NT2/D1 (cell line): ENCODE data around the gene AHCYL2.

Experiments
- DNase-seq: peaks from one replicate; pipeline ENCODE4 v3.0.0-alpha.2; 2011; ENCODE audit warnings: low read depth, low spot score
- H3K27me3 ChIP-seq: 2 replicates; pipeline ENCODE4 v1.6.0; 2011; ENCODE audit warnings: mild to moderate bottlenecking; ENCODE audit not compliant: insufficient read length, insufficient read depth
- H3K36me3 ChIP-seq: 2 replicates; pipeline ENCODE4 v1.6.1; 2011; ENCODE audit warnings: mild to moderate bottlenecking, low read length, mixed read lengths; ENCODE audit not compliant: insufficient read depth, insufficient read length
- H3K4me1 ChIP-seq: 2 replicates; pipeline ENCODE4 v1.5.1; 2011; ENCODE audit not compliant: insufficient read depth, insufficient read length
- H3K4me3 ChIP-seq: 2 replicates; pipeline ENCODE4 v1.5.1; 2011; ENCODE audit warnings: low read depth; ENCODE audit not compliant: insufficient read length
- H3K9ac ChIP-seq: 2 replicates; pipeline ENCODE4 v1.6.0; 2011; ENCODE audit warnings: low read depth; ENCODE audit not compliant: insufficient read length
- H3K9me3 ChIP-seq: 2 replicates; pipeline ENCODE4 v1.5.1; 2011; ENCODE audit warnings: mild to moderate bottlenecking, low read length; ENCODE audit not compliant: insufficient read depth
- SUZ12 ChIP-seq: IDR thresholded peaks from 2 replicates; pipeline ENCODE4 v1.6.1; 2011; ENCODE audit not compliant: insufficient read length, insufficient read depth; ENCODE audit errors: extremely low read depth
- YY1 ChIP-seq: IDR thresholded peaks from 2 replicates; pipeline ENCODE4 v1.6.1; 2011; ENCODE audit not compliant: insufficient read length, insufficient read depth
- ZNF274 ChIP-seq: IDR thresholded peaks from 2 replicates; pipeline ENCODE4 v1.6.1; 2011; ENCODE audit warnings: mild to moderate bottlenecking, low read depth, low read length

AHCYL2 gene

DNA sequence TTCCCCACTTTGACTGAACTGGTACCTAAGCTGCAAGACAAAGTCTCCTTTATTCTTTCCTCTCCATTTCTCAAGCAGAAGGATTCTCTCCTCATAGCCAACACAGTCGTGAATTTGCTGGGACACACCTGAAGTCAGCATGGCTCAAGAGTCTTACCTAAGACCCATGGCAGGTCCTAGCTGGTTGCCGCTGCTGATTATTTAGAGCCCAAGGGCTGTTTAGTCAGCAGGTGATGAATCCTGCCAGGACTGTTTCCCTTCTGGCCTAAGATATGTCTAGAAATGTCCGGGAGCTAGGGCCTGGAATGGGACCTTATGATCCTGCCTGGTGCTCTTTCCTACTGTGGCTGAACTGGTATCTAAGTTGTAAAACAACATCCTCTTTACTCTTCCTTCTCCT, 82.8 kb downstream of the AHCYL2 start:
- DNase-seq = no peak
- no peak overlapping the region for H3K9ac ChIP-seq

DNA sequence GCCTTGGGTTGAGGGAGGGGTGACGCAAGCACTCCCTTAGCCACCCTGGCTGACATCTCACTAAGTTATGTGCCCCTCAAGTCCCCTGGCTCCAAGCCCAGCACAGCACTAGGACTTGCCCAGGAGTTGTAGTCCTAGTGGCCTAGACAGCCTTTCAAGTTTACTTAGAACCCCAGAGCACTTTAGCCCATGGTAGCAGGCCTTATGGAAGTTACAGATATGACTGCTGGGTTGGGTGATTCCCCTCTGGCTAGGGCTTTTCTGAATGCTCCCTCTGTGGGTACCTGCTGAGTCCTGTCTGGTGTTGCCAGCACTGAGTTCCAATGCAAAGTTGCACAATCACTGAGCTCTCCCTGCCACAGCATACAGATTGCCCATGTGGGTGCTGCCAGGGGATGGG, 83.2 kb downstream of the AHCYL2 start:
- TF ChIP-seq ZNF274 (no peak), YY1 (no peak), SUZ12 (no peak)
- no peaks in the 10 kb centered on the region for H3K27me3 ChIP-seq
- H3K9me3 ChIP-seq = no peaks in the 10 kb centered on the region
- no peak overlapping the region for H3K9ac ChIP-seq
- no peaks in the 10 kb centered on the region for H3K36me3 ChIP-seq
- H3K4me3 ChIP-seq = no peak overlapping the region
- DNase-seq = no peak
- no peaks in the 10 kb centered on the region for H3K4me1 ChIP-seq

More for the DNA sequence above, 82.8 kb downstream of the AHCYL2 start:
- no peaks in the 10 kb centered on the region for H3K9me3 ChIP-seq
- TF ChIP-seq ZNF274 (no peak), SUZ12 (no peak), YY1 (no peak)
- H3K4me1 ChIP-seq = no peaks in the 10 kb centered on the region
- no peak overlapping the region for H3K4me3 ChIP-seq
- H3K36me3 ChIP-seq = no peaks in the 10 kb centered on the region
- H3K27me3 ChIP-seq = no peaks in the 10 kb centered on the region

DNA sequence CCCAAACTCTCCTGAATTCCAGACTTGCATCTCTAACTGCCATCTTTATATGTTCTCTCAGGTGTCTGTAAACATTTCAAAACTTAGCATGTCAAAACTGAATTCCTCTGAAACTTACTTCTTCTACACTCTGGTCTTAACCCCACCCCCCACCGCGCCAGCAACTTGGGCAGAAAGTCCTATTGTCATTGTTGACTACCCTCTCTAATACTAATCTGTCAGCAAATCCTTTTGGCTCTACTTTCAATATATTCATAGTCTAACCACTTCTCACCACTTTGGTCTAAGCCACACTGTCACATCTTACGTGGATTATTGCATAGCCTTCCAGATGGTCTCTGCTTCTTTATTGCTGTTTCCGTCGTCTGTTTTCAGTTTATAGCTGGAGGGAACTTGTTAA, 86.6 kb downstream of the AHCYL2 start:
- Histone ChIP-seq H3K4me1 (no peaks in the 10 kb centered on the region), H3K36me3 (no peaks in the 10 kb centered on the region), H3K27me3 (no peaks in the 10 kb centered on the region), H3K9me3 (no peaks in the 10 kb centered on the region), H3K9ac (no peak overlapping the region), H3K4me3 (no peak overlapping the region)
- no peak for TF ChIP-seq ZNF274
- no peak for TF ChIP-seq YY1
- TF ChIP-seq SUZ12 = no peak
- DNase-seq = no peak

DNA sequence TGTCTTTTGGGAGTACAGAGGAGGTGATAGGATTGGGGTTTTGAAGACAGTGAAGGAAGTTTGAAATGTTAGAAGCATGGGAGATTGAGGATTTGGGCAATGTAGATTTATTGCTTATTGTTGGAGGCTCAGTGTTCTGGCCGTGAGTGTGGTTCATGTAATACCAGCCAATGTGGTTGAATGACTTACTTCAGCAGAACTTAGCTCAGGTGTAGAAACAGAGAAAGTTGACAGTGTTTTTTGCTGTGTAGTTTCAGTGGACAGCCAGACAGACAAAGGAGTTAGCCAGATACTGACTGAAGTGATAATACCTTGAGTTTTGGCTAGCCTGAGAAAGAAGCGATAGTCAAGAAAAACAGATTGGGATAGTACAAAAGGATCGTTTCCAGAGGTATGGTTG, 88.5 kb downstream of the AHCYL2 start:
- Histone ChIP-seq H3K4me3 (no peak overlapping the region), H3K36me3 (no peaks in the 10 kb centered on the region), H3K9me3 (no peaks in the 10 kb centered on the region), H3K9ac (no peak overlapping the region), H3K27me3 (no peaks in the 10 kb centered on the region), H3K4me1 (no peaks in the 10 kb centered on the region)
- no peak for DNase-seq
- TF ChIP-seq SUZ12 (no peak), YY1 (no peak), ZNF274 (no peak)

DNA sequence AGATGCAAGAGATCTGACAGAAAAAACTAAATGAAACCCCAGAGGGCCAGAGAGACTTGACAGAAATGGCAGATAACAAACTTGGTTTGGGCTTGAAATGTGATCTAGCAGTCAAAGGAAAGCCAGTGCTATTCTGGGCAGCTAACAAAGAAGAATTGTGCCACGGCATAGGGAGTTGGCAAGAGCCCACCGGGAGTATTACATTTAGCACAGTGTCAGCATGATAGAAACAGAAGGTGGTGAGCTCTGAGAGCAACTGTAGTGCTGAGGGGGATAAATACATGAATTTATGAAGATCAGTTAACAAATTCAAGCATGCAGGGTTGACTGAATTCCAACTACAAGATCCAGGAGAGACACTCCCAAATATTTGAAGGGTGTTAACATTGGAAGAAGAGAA, 91.1 kb downstream of the AHCYL2 start:
- Histone ChIP-seq H3K9ac (no peak overlapping the region), H3K9me3 (no peaks in the 10 kb centered on the region), H3K36me3 (no peaks in the 10 kb centered on the region), H3K4me3 (no peak overlapping the region), H3K4me1 (no peaks in the 10 kb centered on the region), H3K27me3 (no peaks in the 10 kb centered on the region)
- no peak for DNase-seq
- TF ChIP-seq YY1 (no peak), ZNF274 (no peak), SUZ12 (no peak)

DNA sequence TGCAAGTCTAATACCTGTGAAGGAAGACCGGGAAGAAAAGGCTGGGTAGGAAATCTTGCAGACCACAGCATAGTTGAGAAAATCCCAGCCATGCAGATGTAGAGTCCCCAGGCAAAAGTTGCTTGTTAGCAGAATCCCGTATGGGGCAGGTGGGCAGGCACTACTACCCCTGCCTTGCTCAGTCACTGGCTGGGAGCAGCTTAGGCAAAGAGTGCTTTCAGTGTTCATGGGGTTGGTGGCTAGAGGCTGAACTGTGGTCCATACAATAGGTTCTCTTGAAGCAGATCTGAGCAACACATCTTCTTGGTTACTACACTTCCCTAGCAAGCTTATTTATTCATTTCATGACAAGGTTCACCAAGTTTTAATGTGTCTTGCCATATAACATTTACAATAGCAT, 92.6 kb downstream of the AHCYL2 start:
- H3K27me3 ChIP-seq = no peaks in the 10 kb centered on the region
- H3K4me3 ChIP-seq = no peak overlapping the region
- TF ChIP-seq SUZ12 (no peak), ZNF274 (no peak)
- H3K9ac ChIP-seq = no peak overlapping the region
- no peaks in the 10 kb centered on the region for H3K9me3 ChIP-seq
- no peaks in the 10 kb centered on the region for H3K4me1 ChIP-seq
- no peaks in the 10 kb centered on the region for H3K36me3 ChIP-seq
- DNase-seq = no peak

DNA sequence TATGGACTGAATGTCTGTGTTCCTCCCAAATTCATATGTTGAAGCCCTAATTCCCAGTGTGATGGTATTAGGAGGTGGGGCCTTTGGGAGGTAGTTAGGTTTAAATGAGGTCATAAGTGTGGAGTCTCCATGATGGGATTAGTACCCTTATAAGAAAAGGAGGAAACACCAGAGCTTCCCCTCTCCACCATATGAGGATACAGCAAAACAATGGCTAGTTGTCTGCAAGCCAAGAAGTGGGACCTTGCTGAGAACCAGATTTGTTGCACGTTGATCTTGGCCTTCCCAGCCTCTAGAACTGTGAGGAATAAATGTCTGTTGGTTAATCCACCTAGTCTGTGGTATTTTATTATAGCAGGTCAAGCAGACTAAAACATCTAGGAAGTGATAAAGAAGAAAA, 102.2 kb downstream of the AHCYL2 start:
- Histone ChIP-seq H3K27me3 (no peaks in the 10 kb centered on the region), H3K9ac (no peak overlapping the region), H3K9me3 (0 out of 2 replicates have a peak, but pooled peaks cover 6% of the 10 kb centered on the region), H3K4me3 (no peak overlapping the region), H3K36me3 (no peaks in the 10 kb centered on the region), H3K4me1 (no peaks in the 10 kb centered on the region)
- DNase-seq = no peak
- TF ChIP-seq SUZ12 = no peak
- no peak for TF ChIP-seq YY1
- no peak for TF ChIP-seq ZNF274

DNA sequence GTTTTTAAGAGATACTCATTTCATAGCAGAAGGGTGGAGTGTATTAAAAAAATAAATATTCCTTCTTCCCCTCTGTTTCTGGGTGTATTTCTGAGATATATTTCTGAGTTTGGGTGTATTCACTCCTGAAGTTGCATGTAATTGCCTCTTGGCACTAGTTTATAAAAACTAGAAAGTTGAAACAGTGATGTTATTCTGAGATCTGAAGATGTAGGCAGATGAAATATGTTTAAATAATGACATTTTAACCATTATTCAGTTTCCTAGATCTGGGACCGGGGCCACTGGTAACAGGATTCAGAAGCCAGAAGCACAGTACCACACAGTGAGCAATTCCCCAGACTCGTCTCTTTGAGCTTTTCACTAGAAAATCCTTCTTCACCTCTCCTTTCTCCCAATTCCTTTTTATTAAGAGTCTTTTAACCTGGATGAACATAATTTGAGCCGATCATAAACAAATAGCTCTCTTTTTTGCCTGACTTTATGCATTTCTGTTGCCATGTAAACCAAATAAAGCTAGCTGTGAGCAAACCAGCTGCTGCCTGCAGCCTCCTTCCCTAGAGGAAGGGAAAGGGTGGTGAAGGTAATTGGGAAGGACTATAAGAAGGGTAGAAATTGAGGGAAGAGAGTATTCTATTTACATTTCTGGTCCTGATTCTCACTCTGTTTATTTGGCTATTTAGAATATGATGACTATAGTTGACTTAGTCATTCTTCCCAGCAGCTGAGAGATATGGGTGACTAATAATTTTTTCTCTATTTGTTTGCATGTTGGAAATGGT, 107.6 kb downstream of the AHCYL2 start:
- no peak overlapping the region for H3K9ac ChIP-seq
- TF ChIP-seq SUZ12 (no peak), ZNF274 (no peak), YY1 (no peak)
- H3K4me3 ChIP-seq = no peak overlapping the region
- no peaks in the 10 kb centered on the region for H3K9me3 ChIP-seq
- no peaks in the 10 kb centered on the region for H3K36me3 ChIP-seq
- no peak for DNase-seq
- no peaks in the 10 kb centered on the region for H3K27me3 ChIP-seq
- H3K4me1 ChIP-seq = no peaks in the 10 kb centered on the region
